Measurements from ENCODE around the gene OR2S2. TPM values are rescaled to one million over a fixed set of nuclear protein-coding genes. Genes with fewer than 3 reads are reported as not detected.

The OR2S2 gene
- total RNA-seq, 3 donors from 2014 or later, result not detected

GRCh38 chr9:35912791-35913400 is 45.1 kb downstream of the OR2S2 start:
- no peak overlapping the region for H3K4me3 ChIP-seq
- no peak for ATAC-seq

GRCh38 chr9:35911690-35912089 is 46.3 kb downstream of the OR2S2 start:
- no peaks in the 10 kb centered on the region for H3K36me3 ChIP-seq (ENCODE audit: low read depth)
- peak in 1 of 3 donors; percentile 55 for DNase-seq
- ATAC-seq, result no peak
- no peaks in the 10 kb centered on the region for H3K9me3 ChIP-seq
- TF ChIP-seq CTCF (IDR thresholded peaks at IDR 0.05), result no peak
- H3K4me3 ChIP-seq, result no peak overlapping the region
- peaks cover 61% of the 10 kb centered on the region for H3K4me1 ChIP-seq (ENCODE audit: low read depth)
- intact Hi-C loops (cut with DNase I, micrococcal nuclease), result no loop called here

More at GRCh38 chr9:35912791-35913400, 45.1 kb downstream of the OR2S2 start:
- no peak for TF ChIP-seq CTCF (IDR thresholded peaks at IDR 0.05)
- no peak for DNase-seq
- no peaks in the 10 kb centered on the region for H3K36me3 ChIP-seq (ENCODE audit: low read depth)
- intact Hi-C loops (cut with DNase I, micrococcal nuclease), result no loop called here
- no peaks in the 10 kb centered on the region for H3K9me3 ChIP-seq
- peaks cover 58% of the 10 kb centered on the region for H3K4me1 ChIP-seq (ENCODE audit: low read depth)

GRCh38 chr9:35910613-35911359 is 47.2 kb downstream of the OR2S2 start:
- peak; percentile 41 for ATAC-seq
- Histone ChIP-seq H3K4me3 (no peak overlapping the region), H3K36me3 (ENCODE audit: low read depth) (no peaks in the 10 kb centered on the region), H3K4me1 (ENCODE audit: low read depth) (peaks cover 62% of the 10 kb centered on the region), H3K9me3 (no peaks in the 10 kb centered on the region)
- peak; percentile 74 to 82 (median 74) for DNase-seq
- intact Hi-C loops (cut with DNase I, micrococcal nuclease), result no loop called here
- peak; percentile 44 for TF ChIP-seq CTCF (IDR thresholded peaks at IDR 0.05)

GRCh38 chr9:35909687-35910612 is 48.0 kb downstream of the OR2S2 start:
- DNase-seq (peak in 1 of 3 donors; percentile 57), ATAC-seq (no peak)
- Histone ChIP-seq H3K4me3 (no peak overlapping the region), H3K36me3 (ENCODE audit: low read depth) (no peaks in the 10 kb centered on the region), H3K9me3 (no peaks in the 10 kb centered on the region), H3K4me1 (ENCODE audit: low read depth) (peaks cover 61% of the 10 kb centered on the region)
- TF ChIP-seq CTCF (IDR thresholded peaks at IDR 0.05), result no peak
- intact Hi-C loops (cut with DNase I, micrococcal nuclease), result loop anchor here in 1 of 2 donors (5.0 kb wide), 1 partner anchor 37 kb away; no protein-coding TSS in a partner anchor

GRCh38 chr9:35909274-35909673 is 48.7 kb downstream of the OR2S2 start, which contains the start of gene SPAAR:
SPAAR (plus strand) TSS chr9:35909490; CDS start chr9:35910464, 974 bp downstream.
- Histone ChIP-seq H3K4me1 (ENCODE audit: low read depth) (peaks cover 65% of the 10 kb centered on the region), H3K9me3 (no peaks in the 10 kb centered on the region), H3K4me3 (no peak within 1 kb of the TSS), H3K36me3 (ENCODE audit: low read depth) (no peaks in the 10 kb centered on the region)
- DNase-seq (no peak), ATAC-seq (no peak)
- intact Hi-C loops (cut with DNase I, micrococcal nuclease), result loop anchor here in 1 of 2 donors (5.0 kb wide), 1 partner anchor 38 kb away; no protein-coding TSS in a partner anchor
- TF ChIP-seq CTCF (IDR thresholded peaks at IDR 0.05), result no peak

Data from mucosa of descending colon (tissue), 3 donors.